HEK293 (cell line): ENCODE data around the gene TBC1D17.

Experiments used
- KLF16 ChIP-seq: fragments of 450-650 bp; formaldehyde crosslinking; IDR thresholded peaks from 2 replicates; pipeline ENCODE4 v1.5.1; 2017; ENCODE audit warnings: missing biosample characterization, missing genetic modification characterization
- ZNF239 ChIP-seq: fragments of 450-650 bp; formaldehyde crosslinking; IDR thresholded peaks from 2 replicates; pipeline ENCODE4 v1.5.1; 2016; ENCODE audit warnings: missing biosample characterization, missing genetic modification characterization
- ZNF274 ChIP-seq, 2 experiments: fragments of 200-500 bp in 1 of 2; fragments of 450-650 bp in 1 of 2; sonication (Bioruptor generic) in 1 of 2; formaldehyde crosslinking in 1 of 2; IDR thresholded peaks; 2 replicates each; pipeline versions ENCODE4 v1.5.1 to v1.6.1; 2014 to 2016; ENCODE audit warnings: borderline replicate concordance in 1 of 2, inconsistent platforms in 1 of 2, low read length in 1 of 2, missing biosample characterization in 1 of 2, missing genetic modification characterization in 1 of 2

DNA sequence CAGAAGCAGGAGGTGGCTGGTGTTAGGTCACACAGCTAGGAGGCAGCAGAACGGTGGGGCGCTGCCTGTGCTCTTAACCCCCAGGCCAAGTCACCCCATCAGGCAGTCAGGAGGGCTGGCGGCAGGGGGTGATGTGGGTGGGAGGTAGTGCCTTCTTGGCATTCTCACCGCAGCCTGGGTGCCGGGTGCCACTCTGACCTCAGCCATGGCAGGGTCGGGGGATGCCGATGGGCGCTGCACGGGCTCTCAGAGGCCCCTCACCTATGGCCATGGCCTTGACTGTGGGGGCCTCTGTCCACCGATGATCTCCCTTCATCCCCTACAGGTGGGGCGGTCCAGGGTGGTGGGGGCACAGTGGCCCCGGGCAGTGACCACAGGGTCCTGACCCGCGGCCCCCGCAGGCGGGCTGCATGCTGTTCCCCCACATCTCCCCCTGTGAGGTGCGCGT is 20.9 kb upstream of the TBC1D17 start:
- TF ChIP-seq ZNF239, result no peak
- no peak for TF ChIP-seq ZNF274 (IDR thresholded peaks at IDR 0.05; ENCODE audit: low read length)
- no peak for TF ChIP-seq ZNF274 (tag by site-specific recombination; IDR thresholded peaks at IDR 0.05; ENCODE audit: borderline replicate concordance)
- TF ChIP-seq KLF16, result no peak
